H1 (cell line): ENCODE results near the gene SLC35B2. TPM values are rescaled to one million over a fixed set of nuclear protein-coding genes. Genes with fewer than 3 reads are reported as not detected.
A peak's percentile ranks its signal among the peaks of the same experiment; 100 is the strongest.

Experiments
- CTCF ChIA-PET: fragments of 300-600 bp; sonication (Branson Sonifier 250); formaldehyde crosslinking; loops from one replicate; lab custom pipeline; 2021; ENCODE audit not compliant: partially characterized antibody; lab: Charles Lee
- POLR2A ChIA-PET: fragments of 300-600 bp; sonication (Branson Sonifier 250); formaldehyde crosslinking; loops from one replicate; lab custom pipeline; 2021; ENCODE audit warnings: inconsistent platforms; ENCODE audit not compliant: partially characterized antibody; lab: Charles Lee
- DNase-seq, 2 experiments: peaks; one replicate each; pipeline versions ENCODE4 v3.0.0 to v3.0.0-alpha.2; 2010 to 2022; ENCODE audit warnings: low spot score in 2 of 2, low read depth in 1 of 2, mixed read lengths in 1 of 2
- FAIRE-seq: peaks from 2 replicates; lab custom pipeline; 2011; peaks lifted over from hg19 to GRCh38; lab: Jason Lieb, UNC
- H2AFZ ChIP-seq: 2 replicates; pipeline ENCODE4 v1.8.1; 2012; ENCODE audit warnings: low read length, inconsistent platforms
- H2AK5ac ChIP-seq: 2 replicates; pipeline ENCODE4 v1.6.1; 2013; ENCODE audit warnings: low read depth, low read length
- H2BK120ac ChIP-seq: replicated peaks from 2 replicates; pipeline ENCODE3; 2013; ENCODE audit warnings: low read depth, low read length, inconsistent platforms
- H2BK12ac ChIP-seq: 2 replicates; pipeline ENCODE4 v1.6.1; 2013; ENCODE audit warnings: low read depth, low read length
- H2BK15ac ChIP-seq: 2 replicates; pipeline ENCODE4 v1.6.1; 2013; ENCODE audit warnings: low read length
- H2BK20ac ChIP-seq: 2 replicates; pipeline ENCODE4 v1.6.1; 2013; ENCODE audit warnings: low read length
- H2BK5ac ChIP-seq: 2 replicates; pipeline ENCODE4 v1.6.1; 2013; ENCODE audit warnings: low read depth, low read length
- H3K14ac ChIP-seq: 2 replicates; pipeline ENCODE4 v1.6.1; 2013; ENCODE audit warnings: inconsistent platforms; ENCODE audit not compliant: insufficient read length
- H3K18ac ChIP-seq: 2 replicates; pipeline ENCODE4 v1.6.1; 2013; ENCODE audit warnings: low read length; ENCODE audit errors: extremely low read depth
- H3K23ac ChIP-seq: 2 replicates; pipeline ENCODE4 v1.6.1; 2013; ENCODE audit warnings: inconsistent platforms; ENCODE audit not compliant: insufficient read length
- H3K23me2 ChIP-seq: 2 replicates; pipeline ENCODE4 v1.6.1; 2013; ENCODE audit warnings: low read depth, low read length
- H3K27ac ChIP-seq: 2 replicates; pipeline ENCODE4 v1.6.1; 2011; ENCODE audit warnings: low read depth, low read length, inconsistent platforms
- H3K27me3 ChIP-seq, 4 experiments: replicated peaks in 1 of 4; 1 replicate in 1 of 4; 2 replicates in 3 of 4; pipeline versions ENCODE4 v1.6.1 to v1.8.1; 2011 to 2013; ENCODE audit warnings: low read length in 3 of 4, mild to moderate bottlenecking in 3 of 4, inconsistent platforms in 2 of 4, mixed read lengths in 2 of 4, moderate library complexity in 1 of 4; ENCODE audit not compliant: control insufficient read depth in 3 of 4, insufficient read depth in 3 of 4; ENCODE audit errors: extremely low read depth in 1 of 4
- H3K36me3 ChIP-seq, 4 experiments: 2 replicates each; pipeline versions ENCODE4 v1.6.1 to v1.8.1; 2011 to 2013; ENCODE audit warnings: mild to moderate bottlenecking in 4 of 4, low read length in 3 of 4, moderate library complexity in 2 of 4, control low read depth in 1 of 4, inconsistent platforms in 1 of 4; ENCODE audit not compliant: insufficient read depth in 4 of 4, control insufficient read depth in 2 of 4
- H3K4ac ChIP-seq: replicated peaks from 2 replicates; pipeline ENCODE3; 2013; ENCODE audit warnings: low read length, low read depth, mixed read lengths, inconsistent platforms; ENCODE audit not compliant: insufficient read length
- H3K4me1 ChIP-seq, 4 experiments: replicated peaks in 1 of 4; 1 replicate in 1 of 4; 2 replicates in 3 of 4; pipeline versions ENCODE4 v1.6.1 to v1.8.1; 2011 to 2013; ENCODE audit warnings: low read length in 3 of 4, inconsistent platforms in 2 of 4, mixed read lengths in 1 of 4; ENCODE audit not compliant: insufficient read depth in 4 of 4, control insufficient read depth in 3 of 4
- H3K4me2 ChIP-seq, 2 experiments: 2 replicates each; pipeline versions ENCODE4 v1.6.1 to v1.8.1; 2011 to 2013; ENCODE audit warnings: low read depth in 2 of 2, low read length in 2 of 2, control low read depth in 1 of 2, inconsistent platforms in 1 of 2, mild to moderate bottlenecking in 1 of 2; ENCODE audit not compliant: insufficient read depth in 1 of 2
- H3K4me3 ChIP-seq, 4 experiments: fragments of 200-600, 300-600 bp in 1 of 4; sonication (generic), shearing (Covaris generic), sonication (Bioruptor Twin) in 1 of 4; 2 replicates each; pipeline versions ENCODE4 v1.5.1 to v1.8.1; 2011 to 2016; ENCODE audit warnings: low read length in 4 of 4, low read depth in 3 of 4, control low read depth in 2 of 4, inconsistent platforms in 2 of 4, mild to moderate bottlenecking in 2 of 4, mixed read lengths in 1 of 4, moderate library complexity in 1 of 4; ENCODE audit not compliant: insufficient read depth in 2 of 4; ENCODE audit errors: extremely low read depth in 1 of 4
- H3K56ac ChIP-seq: replicated peaks from 2 replicates; pipeline ENCODE3; 2013; ENCODE audit warnings: low read depth, mild to moderate bottlenecking, mixed read lengths, low read length, inconsistent platforms; ENCODE audit not compliant: insufficient read length
- H3K79me1 ChIP-seq: 2 replicates; pipeline ENCODE4 v1.6.1; 2013; ENCODE audit warnings: low read depth, low read length, control low read depth
- H3K79me2 ChIP-seq, 2 experiments: 2 replicates each; pipeline versions ENCODE4 v1.6.1 to v1.8.1; 2012 to 2013; ENCODE audit warnings: low read length in 2 of 2, mild to moderate bottlenecking in 2 of 2, inconsistent platforms in 1 of 2; ENCODE audit not compliant: insufficient read depth in 2 of 2, control insufficient read depth in 1 of 2
- H3K9ac ChIP-seq, 4 experiments: replicated peaks in 1 of 4; 1 replicate in 1 of 4; 2 replicates in 3 of 4; pipeline versions ENCODE4 v1.6.1 to v1.8.1; 2011 to 2013; ENCODE audit warnings: low read depth in 3 of 4, low read length in 3 of 4, control low read depth in 2 of 4, mild to moderate bottlenecking in 2 of 4, moderate library complexity in 2 of 4, inconsistent platforms in 1 of 4; ENCODE audit errors: extremely low read depth in 1 of 4
- H3K9me3 ChIP-seq, 2 experiments: 2 replicates each; pipeline versions ENCODE4 v1.6.1 to v1.8.1; 2012 to 2013; ENCODE audit warnings: mild to moderate bottlenecking in 2 of 2, moderate library complexity in 2 of 2, control low read depth in 1 of 2, inconsistent platforms in 1 of 2, low read depth in 1 of 2, low read length in 1 of 2, mixed read lengths in 1 of 2; ENCODE audit not compliant: insufficient read depth in 2 of 2
- H4K20me1 ChIP-seq, 2 experiments: replicated peaks in 1 of 2; 2 replicates each; pipeline versions ENCODE3 to v1.8.1; 2011 to 2013; ENCODE audit warnings: inconsistent platforms in 2 of 2, low read length in 2 of 2, mild to moderate bottlenecking in 1 of 2; ENCODE audit not compliant: insufficient read depth in 2 of 2, control insufficient read depth in 1 of 2
- H4K5ac ChIP-seq: 2 replicates; pipeline ENCODE4 v1.6.1; 2013; ENCODE audit warnings: low read length, low read depth, mixed read lengths, inconsistent platforms; ENCODE audit not compliant: insufficient read length
- H4K8ac ChIP-seq: 2 replicates; pipeline ENCODE4 v1.8.0; 2013; ENCODE audit warnings: mild to moderate bottlenecking, moderate library complexity, low read length, inconsistent platforms; ENCODE audit not compliant: insufficient read depth; ENCODE audit errors: extremely low read depth
- H4K91ac ChIP-seq: replicated peaks from 2 replicates; pipeline ENCODE3; 2013; ENCODE audit warnings: low read length, mixed read lengths, inconsistent platforms; ENCODE audit not compliant: insufficient read length
- BCL11A ChIP-seq, 2 experiments: IDR thresholded peaks; one replicate each; pipeline ENCODE4 v1.6.1; 2011; ENCODE audit warnings: low read depth in 2 of 2, low read length in 2 of 2, mild to moderate bottlenecking in 2 of 2
- BRCA1 ChIP-seq: IDR thresholded peaks from 2 replicates; pipeline ENCODE4 v1.6.1; 2012; ENCODE audit warnings: low read depth, low read length, improper control_type of control experiment
- GTF2F1 ChIP-seq: IDR thresholded peaks from 2 replicates; pipeline ENCODE4 v1.6.1; 2012; ENCODE audit warnings: low read depth, low read length, improper control_type of control experiment, borderline replicate concordance
- JUN ChIP-seq: IDR thresholded peaks from 2 replicates; pipeline ENCODE4 v1.6.1; 2011; ENCODE audit warnings: low read depth, mild to moderate bottlenecking, improper control_type of control experiment, low read length
- PHF8 ChIP-seq: fragments of 200-600 bp; sonication (generic); conservative IDR thresholded peaks from 2 replicates; pipeline ENCODE4 v1.7.1; 2012; ENCODE audit warnings: low read depth, mild to moderate bottlenecking, inconsistent platforms, low read length, moderate library complexity
- SIX5 ChIP-seq: IDR thresholded peaks from 2 replicates; pipeline ENCODE4 v1.6.1; 2011; ENCODE audit warnings: mild to moderate bottlenecking, low read depth, low read length
- SP1 ChIP-seq: IDR thresholded peaks from 2 replicates; pipeline ENCODE4 v1.6.1; 2011; ENCODE audit warnings: low read depth, low read length
- WGBS, 2 experiments: shearing (Covaris generic) in 1 of 2; methylation state at CpG; one replicate each; pipeline versions ENCODE4 v1.1.6 to v1.1.7; 2013 to 2015; ENCODE audit warnings: low lambda C conversion rate in 2 of 2, mixed read lengths in 2 of 2, inconsistent platforms in 1 of 2, low coverage in 1 of 2, missing lambda C conversion rate in 1 of 2; ENCODE audit not compliant: insufficient replicate concordance in 2 of 2, insufficient coverage in 1 of 2, insufficient read length in 1 of 2; ENCODE audit errors: extremely low coverage in 1 of 2, missing lambda C conversion rate in 1 of 2; 5-methylcytosine and 5-hydroxymethylcytosine counted together
- polyA plus RNA-seq, 7 experiments: library from polyadenylated mRNA; depleted of rRNA in 3 of 7; stranded (reverse) in 5 of 7; unstranded in 2 of 7; fragments of >200 nt in 5 of 7; fragments of 200-250 nt in 2 of 7; gene quantifications; 1 replicate in 5 of 7; 2 replicates in 1 of 7; 4 replicates in 1 of 7; pipeline versions ENCODE4 v1.2.1 to v1.2.3, GENCODE V29; 2011 to 2013; ENCODE audit warnings: missing spikeins in 2 of 7, mixed read lengths in 2 of 7
- total RNA-seq: library from RNA; stranded (reverse); fragmentation: NEBNext Ultra II Directional; extraction: Animal tissue kit (Norgen Biotek cat#: 25700); gene quantifications from 2 replicates; pipeline ENCODE4 v1.2.1, GENCODE V29; 2021

SLC35B2 gene
- total and polyA plus RNA-seq, 2 of the 8 experiments (the other 6 are each of a cell fraction or from before 2014, with no cell fraction given), result 29.5 to 65.0 TPM

DNA sequence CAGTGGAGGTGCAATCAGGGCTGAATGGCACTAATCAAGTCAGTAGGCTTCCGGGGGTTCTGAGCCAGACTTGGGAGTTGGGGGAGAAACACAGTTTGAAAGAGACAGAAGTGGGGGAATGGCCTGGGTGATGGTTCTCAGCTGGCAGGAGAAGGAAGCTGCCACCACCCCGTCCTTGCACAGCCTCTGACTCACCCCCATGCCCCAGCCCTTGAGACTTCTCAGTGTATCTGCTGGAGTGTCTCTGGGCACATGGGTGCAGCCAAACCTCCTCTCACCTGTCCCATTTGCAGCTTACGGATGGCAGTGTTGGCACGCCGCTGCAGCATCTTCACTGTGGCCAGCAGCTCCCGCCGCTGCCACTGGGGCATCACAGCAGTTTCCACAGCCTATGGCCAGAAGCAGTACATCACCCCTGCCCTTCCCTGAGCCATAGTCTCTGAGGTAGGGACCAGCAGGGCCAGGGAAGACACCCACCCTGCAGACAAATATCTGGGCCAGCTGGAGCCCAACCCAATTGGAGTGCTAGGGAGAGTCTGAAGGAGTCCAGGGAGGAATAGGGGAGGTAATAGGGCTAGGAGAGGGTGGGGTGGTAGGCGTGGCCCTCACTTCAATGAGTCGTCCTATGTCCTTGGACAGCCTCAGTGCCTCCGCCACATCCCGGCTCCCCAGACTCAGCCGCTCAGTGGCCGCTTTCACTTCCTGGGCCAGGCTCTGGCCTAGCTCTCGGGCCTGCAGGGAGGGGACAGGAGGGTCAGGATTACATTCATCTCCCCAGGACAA, 44.6 kb upstream of the SLC35B2 start:
- Histone ChIP-seq H3K18ac (no peak overlapping the region), H2BK20ac (no peak overlapping the region), H3K79me2 (no peaks in the 10 kb centered on the region), H2BK5ac (no peak overlapping the region), H4K91ac (no peak overlapping the region), H3K27ac (no peak overlapping the region), H4K5ac (no peak overlapping the region), H3K9me3 (no peaks in the 10 kb centered on the region), H3K56ac (no peak overlapping the region), H3K4me3 (no peak overlapping the region), H2BK12ac (no peak overlapping the region), H3K9ac (0 out of 7 replicates have a peak overlapping the region, but pooled peaks of 1 of the 4 experiments have one; percentile 5), H3K14ac (no peak overlapping the region), H3K27me3 (peaks cover 0 to 4% (median 1%) of the 10 kb centered on the region in 4 experiments; a peak in 3 of 7 replicates), H2BK15ac (no peak overlapping the region), H3K23ac (no peak overlapping the region), H2BK120ac (no peak overlapping the region), H3K4ac (no peak overlapping the region), H3K79me1 (no peaks in the 10 kb centered on the region), H2AK5ac (no peak overlapping the region), H4K8ac (no peak overlapping the region)
- DNase-seq, result no peak
- 96% methylated on average over 14 of the region's 14 CpGs; no CpG with 5 or more reads in 1 of the 2 experiments for WGBS, 2 experiments
- FAIRE-seq, result no peak
- TF ChIP-seq BCL11A (IDR thresholded peaks at IDR 0.05; ENCODE audit: low read depth in 2 of 2, low read length in 2 of 2) (no peak), BRCA1 (no peak), PHF8 (no peak), JUN (no peak), GTF2F1 (no peak), SP1 (no peak), SIX5 (no peak)
- TF ChIP-seq, all 59 proteins: peak for 0
- CTCF ChIA-PET, result interaction anchor here (1.3 to 13.9 kb wide), 8 partner anchors 8 to 59 kb away, joined by 4 to 330 read pairs (median 35); partner anchors contain the start of genes AARS2, NFKBIE and TMEM151B
- Histone ChIP-seq H3K4me2 (no peak overlapping the region), H3K36me3 (peaks cover 20 to 53% (median 42%) of the 10 kb centered on the region in 4 experiments), H3K23me2 (peaks cover 11% of the 10 kb centered on the region), H4K20me1 (peaks cover 2 to 3% of the 10 kb centered on the region in 2 experiments), H2AFZ (no peak overlapping the region), H3K4me1 (peaks cover 0 to 9% (median 4%) of the 10 kb centered on the region in 4 experiments; a peak in 3 of 7 replicates)
- POLR2A ChIA-PET, result interaction anchor here (1.0 to 10.4 kb wide), 11 partner anchors 5 to 67 kb away, joined by 3 to 102 read pairs (median 4); partner anchors contain the start of genes AARS2, SLC35B2 and TMEM151B
